Activated naive CD4-positive, alpha-beta T cell treated with anti-CD3 and anti-CD28 coated beads, Interleukin-2, amount 10 ng/mL, durations not matched to agents 7 days and 5 days (primary cell): Measurements from ENCODE around the gene ZBTB20.
"Not testable (repeated sequence)": the region's sequence is repeated elsewhere in the genome, so short reads cannot be mapped to it uniquely, and the experiment has no call there.

Experiments used
- CTCF ChIA-PET: fragments of 350-600 bp; sonication (Branson Sonifier 250); formaldehyde crosslinking; loops from one replicate; lab custom pipeline; 2021; ENCODE audit warnings: antibody characterized with exemption; lab: Charles Lee
- DNase-seq: peaks from one replicate; pipeline ENCODE4 v3.0.0-alpha.2; 2020
- H3K27ac Mint-ChIP-seq: one replicate; pipeline ENCODE4 v1.8.0; 2021; ENCODE audit warnings: mild to moderate bottlenecking, moderate library complexity, mixed read lengths
- H3K27me3 Mint-ChIP-seq: one replicate; pipeline ENCODE4 v1.8.0; 2021; ENCODE audit warnings: mild to moderate bottlenecking, mixed read lengths
- H3K36me3 Mint-ChIP-seq: one replicate; pipeline ENCODE4 v1.8.0; 2021; ENCODE audit warnings: mixed read lengths
- H3K4me1 Mint-ChIP-seq: one replicate; pipeline ENCODE4 v1.8.0; 2021; ENCODE audit warnings: mixed read lengths
- H3K4me3 Mint-ChIP-seq: one replicate; pipeline ENCODE4 v1.8.0; 2021; ENCODE audit warnings: mild to moderate bottlenecking, moderate library complexity, mixed read lengths
- H3K9me3 Mint-ChIP-seq: one replicate; pipeline ENCODE4 v1.8.0; 2021; ENCODE audit warnings: mixed read lengths

ZBTB20 gene

GRCh38 chr3:114694251-114694650, 452.8 kb downstream of the ZBTB20 start:
- DNase-seq: no peak
- peaks cover 10% of the 10 kb centered on the region for H3K4me1 Mint-ChIP-seq
- H3K27ac Mint-ChIP-seq: no peak overlapping the region
- CTCF ChIA-PET: no interaction called here
- H3K9me3 Mint-ChIP-seq: no peaks in the 10 kb centered on the region
- H3K36me3 Mint-ChIP-seq: peaks cover 1% of the 10 kb centered on the region
- H3K27me3 Mint-ChIP-seq: no peaks in the 10 kb centered on the region
- H3K4me3 Mint-ChIP-seq: no peak overlapping the region

DNA sequence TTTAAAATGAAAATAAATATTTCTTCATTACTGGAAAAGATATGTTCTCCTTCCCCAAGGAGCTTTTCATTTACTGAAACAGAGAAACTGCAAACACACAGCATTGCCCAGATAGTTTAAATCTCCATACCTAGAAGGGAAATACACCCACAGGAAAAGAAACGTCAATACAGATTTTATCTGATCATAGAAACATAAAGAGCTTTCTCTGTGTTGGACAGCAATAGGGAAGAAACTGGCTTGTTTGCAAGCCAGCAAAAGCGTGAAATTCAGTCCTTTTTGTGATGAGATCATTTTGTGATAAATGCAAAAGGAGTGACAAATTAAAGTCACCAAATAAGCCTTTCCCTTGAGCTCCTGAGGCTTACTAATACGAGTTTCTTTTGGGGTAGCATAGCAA, 455.2 kb downstream of the ZBTB20 start:
- Mint-ChIP-seq H3K4me3 (no peak overlapping the region), H3K36me3 (peaks cover 1% of the 10 kb centered on the region), H3K27ac (no peak overlapping the region), H3K27me3 (no peaks in the 10 kb centered on the region), H3K4me1 (peaks cover 11% of the 10 kb centered on the region), H3K9me3 (no peaks in the 10 kb centered on the region)
- DNase-seq: no peak
- CTCF ChIA-PET: no interaction called here

- Mint-ChIP-seq H3K4me3 (no peak overlapping the region), H3K9me3 (no peaks in the 10 kb centered on the region), H3K36me3 (peaks cover 1% of the 10 kb centered on the region), H3K4me1 (peaks cover 19% of the 10 kb centered on the region), H3K27me3 (no peaks in the 10 kb centered on the region), H3K27ac (no peak overlapping the region)
- DNase-seq: no peak
- CTCF ChIA-PET: no interaction called here
Observed at GRCh38 chr3:114690911-114691310, 456.2 kb downstream of the ZBTB20 start.

DNA sequence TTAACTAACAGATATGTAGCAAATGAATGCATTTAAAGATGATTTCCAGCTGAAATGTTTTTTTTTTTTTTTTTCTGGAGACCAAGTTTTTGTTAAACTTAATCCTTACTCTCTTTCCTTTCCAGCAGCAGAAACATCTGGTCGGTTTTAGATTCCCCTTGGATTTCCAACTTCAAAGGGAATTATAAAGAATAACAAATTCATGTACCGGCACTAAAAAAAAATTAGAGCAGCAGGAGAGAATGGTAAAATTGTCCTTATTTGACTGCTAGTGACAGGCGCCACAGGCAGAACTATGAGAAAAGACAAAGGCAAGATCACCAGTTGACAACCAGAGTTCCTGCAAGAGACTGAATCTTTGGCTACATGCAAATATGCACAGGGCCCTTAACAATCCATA, 459.9 kb downstream of the ZBTB20 start:
- Mint-ChIP-seq H3K36me3 (no peaks in the 10 kb centered on the region), H3K27ac (no peak overlapping the region), H3K9me3 (no peaks in the 10 kb centered on the region), H3K4me1 (peaks cover 14% of the 10 kb centered on the region), H3K27me3 (no peaks in the 10 kb centered on the region), H3K4me3 (no peak overlapping the region)
- CTCF ChIA-PET: no interaction called here
- no peak for DNase-seq

GRCh38 chr3:114686621-114687020, 460.5 kb downstream of the ZBTB20 start:
- CTCF ChIA-PET: no interaction called here
- Mint-ChIP-seq H3K27me3 (no peaks in the 10 kb centered on the region), H3K4me3 (no peak overlapping the region), H3K9me3 (no peaks in the 10 kb centered on the region), H3K4me1 (peaks cover 10% of the 10 kb centered on the region), H3K27ac (no peak overlapping the region), H3K36me3 (no peaks in the 10 kb centered on the region)
- no peak for DNase-seq

DNA sequence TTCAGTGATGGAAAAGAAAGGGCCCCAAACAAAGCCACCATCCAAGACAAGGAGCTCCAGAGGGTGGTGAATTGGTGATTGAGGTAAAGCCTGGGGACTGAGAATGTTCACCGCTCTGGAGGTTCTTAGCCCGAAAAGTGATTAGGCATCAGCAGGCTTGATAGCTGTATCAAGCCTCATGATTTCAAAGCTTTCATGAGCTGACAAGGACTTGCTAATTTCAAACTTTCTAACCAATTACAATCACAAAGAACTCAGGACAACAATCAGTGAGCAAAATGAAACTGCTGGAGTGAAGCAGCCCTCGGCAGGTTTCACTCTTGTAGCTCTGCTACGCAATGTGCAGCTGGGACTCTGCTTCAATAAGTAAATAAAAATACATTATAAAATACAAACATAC, 461.9 kb downstream of the ZBTB20 start:
- no peak overlapping the region for H3K4me3 Mint-ChIP-seq

GRCh38 chr3:114680299-114680698, 466.8 kb downstream of the ZBTB20 start:
- DNase-seq: no peak

More for the DNA sequence above, 461.9 kb downstream of the ZBTB20 start:
- CTCF ChIA-PET: no interaction called here
- DNase-seq: no peak
- Mint-ChIP-seq H3K27me3 (no peaks in the 10 kb centered on the region), H3K36me3 (no peaks in the 10 kb centered on the region), H3K27ac (no peak overlapping the region), H3K9me3 (no peaks in the 10 kb centered on the region), H3K4me1 (peaks cover 10% of the 10 kb centered on the region)

GRCh38 chr3:114679773-114680172, 467.3 kb downstream of the ZBTB20 start:
- DNase-seq, H3K27ac Mint-ChIP-seq, H3K9me3 Mint-ChIP-seq, CTCF ChIA-PET, H3K36me3 Mint-ChIP-seq, H3K27me3 Mint-ChIP-seq, H3K4me1 Mint-ChIP-seq, H3K4me3 Mint-ChIP-seq: not testable (repeated sequence)

More at GRCh38 chr3:114680299-114680698, 466.8 kb downstream of the ZBTB20 start:
- Mint-ChIP-seq H3K4me1 (no peaks in the 10 kb centered on the region), H3K36me3 (no peaks in the 10 kb centered on the region), H3K27ac (no peak overlapping the region), H3K4me3 (no peak overlapping the region), H3K27me3 (no peaks in the 10 kb centered on the region), H3K9me3 (peaks cover 7% of the 10 kb centered on the region)
- CTCF ChIA-PET: no interaction called here

- no peak overlapping the region for H3K4me3 Mint-ChIP-seq
- no peaks in the 10 kb centered on the region for H3K36me3 Mint-ChIP-seq
- no peaks in the 10 kb centered on the region for H3K4me1 Mint-ChIP-seq
Observed at GRCh38 chr3:114675104-114675503, 472.0 kb downstream of the ZBTB20 start.

GRCh38 chr3:114674036-114674435, 473.1 kb downstream of the ZBTB20 start:
- no peak for DNase-seq
- peaks cover under 1% of the 10 kb centered on the region for H3K9me3 Mint-ChIP-seq
- no peak overlapping the region for H3K27ac Mint-ChIP-seq
- CTCF ChIA-PET: no interaction called here
- no peaks in the 10 kb centered on the region for H3K4me1 Mint-ChIP-seq
- H3K4me3 Mint-ChIP-seq: no peak overlapping the region
- H3K36me3 Mint-ChIP-seq: no peaks in the 10 kb centered on the region
- no peaks in the 10 kb centered on the region for H3K27me3 Mint-ChIP-seq

More at GRCh38 chr3:114675104-114675503, 472.0 kb downstream of the ZBTB20 start:
- CTCF ChIA-PET: no interaction called here
- Mint-ChIP-seq H3K27me3 (no peaks in the 10 kb centered on the region), H3K27ac (no peak overlapping the region), H3K9me3 (peaks cover 7% of the 10 kb centered on the region)
- DNase-seq: no peak

DNA sequence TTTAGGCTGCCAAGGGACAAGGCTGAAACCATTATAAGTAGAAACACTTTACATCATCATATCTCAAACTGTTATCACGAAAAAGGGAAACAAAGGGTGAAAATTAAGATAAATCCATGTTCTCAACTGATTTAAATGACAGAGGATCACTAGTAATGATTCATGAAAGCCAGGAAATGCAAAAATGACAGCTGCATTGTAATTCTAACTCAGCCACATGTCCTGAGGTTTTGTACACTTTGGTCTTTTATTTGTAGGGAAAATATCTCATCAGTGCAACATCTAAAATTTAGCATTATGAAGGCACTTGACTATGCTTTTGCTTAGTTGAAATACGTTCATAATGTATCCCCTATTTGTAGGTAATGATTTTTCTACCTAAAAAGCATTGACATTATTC, 473.6 kb downstream of the ZBTB20 start:
- Mint-ChIP-seq H3K27ac (no peak overlapping the region), H3K27me3 (no peaks in the 10 kb centered on the region), H3K4me1 (no peaks in the 10 kb centered on the region), H3K36me3 (no peaks in the 10 kb centered on the region), H3K4me3 (no peak overlapping the region), H3K9me3 (no peaks in the 10 kb centered on the region)
- DNase-seq: no peak
- CTCF ChIA-PET: no interaction called here

DNA sequence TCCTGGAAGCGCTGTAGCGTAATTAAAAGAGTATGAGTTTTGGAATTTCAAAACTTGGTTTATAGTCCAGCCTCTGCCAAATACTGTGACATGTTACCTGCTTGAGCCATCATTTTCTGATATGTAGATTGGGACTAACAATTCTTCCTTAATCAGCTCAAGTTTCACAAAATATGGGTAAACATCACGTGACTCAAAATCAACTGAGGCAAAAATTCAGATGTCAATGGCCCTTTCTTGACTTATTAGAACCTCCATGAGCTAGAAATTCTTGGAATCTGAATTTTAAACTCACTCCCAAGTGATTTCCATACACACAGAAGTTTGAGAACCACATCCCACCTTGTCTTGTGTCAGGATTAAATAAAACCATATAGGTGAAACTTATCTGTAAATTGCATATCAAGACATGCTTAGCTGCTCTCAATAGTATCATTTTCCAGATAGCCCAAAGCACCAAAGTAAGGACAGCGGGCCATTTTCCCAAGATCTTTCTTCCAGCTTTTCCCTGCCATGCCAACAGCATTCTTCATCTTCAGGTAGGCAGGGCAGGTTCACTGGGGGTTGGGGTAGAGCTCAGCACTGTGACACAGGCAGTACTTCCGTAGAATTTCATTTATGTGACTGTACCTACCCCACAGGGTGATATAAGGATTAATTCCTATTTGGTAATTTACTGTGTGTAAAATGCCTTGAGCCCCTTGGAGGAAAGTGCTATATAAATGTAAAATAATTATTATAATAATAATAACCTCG, 474.2 kb downstream of the ZBTB20 start:
- H3K4me3 Mint-ChIP-seq: no peak overlapping the region
- H3K36me3 Mint-ChIP-seq: no peaks in the 10 kb centered on the region
- H3K9me3 Mint-ChIP-seq: no peaks in the 10 kb centered on the region
- H3K27me3 Mint-ChIP-seq: no peaks in the 10 kb centered on the region
- no peak overlapping the region for H3K27ac Mint-ChIP-seq
- no peak for DNase-seq
- no peaks in the 10 kb centered on the region for H3K4me1 Mint-ChIP-seq
- CTCF ChIA-PET: no interaction called here

DNA sequence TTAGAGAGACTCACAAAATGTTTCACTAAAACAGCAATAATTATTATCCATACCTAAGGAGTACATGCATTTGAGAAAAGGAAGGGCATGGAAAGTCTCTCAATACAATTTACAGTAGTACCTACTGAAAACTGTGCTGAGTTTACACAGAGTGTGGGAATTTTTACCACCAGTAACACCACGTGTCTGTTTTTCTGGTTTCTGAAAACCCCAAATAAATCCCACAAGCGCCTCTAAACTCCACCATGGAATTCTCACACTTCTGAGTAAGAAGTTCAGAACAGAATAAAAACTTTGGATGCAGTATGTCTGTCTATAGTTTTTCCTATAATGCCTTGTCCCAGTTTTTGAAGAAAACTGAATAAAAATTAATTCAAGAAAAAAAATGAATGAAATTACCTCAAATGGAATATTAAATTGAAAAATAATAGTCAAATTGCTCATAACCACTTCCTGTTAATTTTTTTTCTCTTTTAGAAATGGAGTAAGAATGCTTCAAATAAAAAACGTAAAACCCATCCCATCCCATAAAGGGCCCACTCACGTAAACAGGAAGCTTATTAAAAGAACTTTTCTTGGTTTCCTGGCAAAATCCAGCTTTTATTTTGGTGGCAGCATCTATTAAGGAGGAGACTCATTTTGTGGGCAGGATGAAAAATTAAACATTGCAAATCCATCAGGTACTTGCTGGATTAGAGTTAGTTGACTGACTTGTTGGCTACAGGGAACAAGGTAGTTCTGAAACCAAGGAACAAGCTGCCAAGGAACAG, 475.2 kb downstream of the ZBTB20 start:
- Mint-ChIP-seq H3K4me3 (no peak overlapping the region), H3K36me3 (no peaks in the 10 kb centered on the region), H3K27ac (no peak overlapping the region), H3K27me3 (no peaks in the 10 kb centered on the region), H3K9me3 (no peaks in the 10 kb centered on the region), H3K4me1 (no peaks in the 10 kb centered on the region)
- DNase-seq: no peak
- CTCF ChIA-PET: no interaction called here

GRCh38 chr3:114669614-114670013, 477.5 kb downstream of the ZBTB20 start:
- no peaks in the 10 kb centered on the region for H3K9me3 Mint-ChIP-seq
- CTCF ChIA-PET: no interaction called here
- no peak overlapping the region for H3K4me3 Mint-ChIP-seq
- H3K4me1 Mint-ChIP-seq: no peaks in the 10 kb centered on the region
- H3K27me3 Mint-ChIP-seq: no peaks in the 10 kb centered on the region
- H3K36me3 Mint-ChIP-seq: no peaks in the 10 kb centered on the region
- no peak for DNase-seq
- no peak overlapping the region for H3K27ac Mint-ChIP-seq

DNA sequence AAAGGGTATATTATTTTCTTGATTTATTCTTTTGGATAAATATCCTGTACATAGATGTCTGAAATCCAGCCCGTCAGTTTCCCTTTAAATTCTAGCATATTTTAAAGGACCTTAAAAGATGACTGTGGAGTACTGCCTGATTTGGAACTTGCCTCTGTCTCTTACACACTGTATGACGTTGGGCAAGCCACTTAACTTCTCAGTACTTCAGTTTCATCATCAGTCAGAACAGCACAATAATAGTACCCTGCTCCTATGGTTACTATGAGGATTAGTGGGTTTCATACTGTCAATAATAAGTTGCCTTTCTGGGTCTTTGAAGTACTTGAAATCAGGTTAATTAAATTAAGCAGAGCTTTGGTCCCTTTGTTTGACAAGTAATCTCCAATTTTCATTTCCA, 479.0 kb downstream of the ZBTB20 start:
- no peak for DNase-seq
- Mint-ChIP-seq H3K36me3 (no peaks in the 10 kb centered on the region), H3K4me1 (no peaks in the 10 kb centered on the region), H3K27ac (no peak overlapping the region), H3K4me3 (no peak overlapping the region), H3K9me3 (no peaks in the 10 kb centered on the region), H3K27me3 (no peaks in the 10 kb centered on the region)
- CTCF ChIA-PET: no interaction called here
